HG02885 (cell line): Measurements from ENCODE around the gene AKAP8.
"Not testable (repeated sequence)": the region's sequence is repeated elsewhere in the genome, so short reads cannot be mapped to it uniquely, and the experiment has no call there.

Source experiments
- ATAC-seq: cut with Tn5 transposase; IDR thresholded peaks from one replicate; pipeline ENCODE4 v1.9.1; 2021; ENCODE audit warnings: mild to moderate bottlenecking; ENCODE audit not compliant: unreplicated experiment, poor library complexity

Gene AKAP8

DNA sequence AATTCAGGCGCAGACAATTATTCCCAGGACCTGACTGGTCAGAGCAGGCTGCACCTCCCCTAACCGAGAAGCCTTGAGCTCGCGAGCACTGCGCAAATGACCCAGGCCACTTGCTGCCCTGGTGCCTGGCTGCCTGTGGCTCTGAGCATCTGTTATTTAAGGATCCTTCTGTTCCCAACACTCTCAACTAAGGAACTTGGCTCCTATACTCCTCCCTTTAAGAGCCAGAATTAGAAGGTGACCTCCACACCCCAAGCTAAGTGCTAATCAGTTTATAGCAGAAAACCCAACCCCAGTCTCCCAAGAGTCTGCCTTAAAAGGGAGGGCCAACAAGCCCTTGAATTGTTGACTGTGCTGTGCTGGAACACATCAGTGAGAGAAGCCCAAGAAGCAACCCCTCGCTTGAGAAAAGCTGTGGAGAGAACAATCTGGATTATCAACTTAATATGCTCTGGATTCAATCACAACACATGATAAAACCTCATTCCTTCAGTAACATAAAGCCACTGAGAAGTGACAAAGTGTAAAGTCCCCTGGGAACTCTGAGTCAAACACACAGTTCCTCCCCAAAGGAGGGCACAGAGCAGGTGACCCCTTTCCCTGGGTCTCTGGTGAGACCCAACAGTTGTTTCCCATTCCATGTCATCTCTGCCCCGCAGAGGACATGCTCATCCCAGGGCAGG lies 24.7 kb upstream of the AKAP8 start:
- ATAC-seq: no peak

DNA sequence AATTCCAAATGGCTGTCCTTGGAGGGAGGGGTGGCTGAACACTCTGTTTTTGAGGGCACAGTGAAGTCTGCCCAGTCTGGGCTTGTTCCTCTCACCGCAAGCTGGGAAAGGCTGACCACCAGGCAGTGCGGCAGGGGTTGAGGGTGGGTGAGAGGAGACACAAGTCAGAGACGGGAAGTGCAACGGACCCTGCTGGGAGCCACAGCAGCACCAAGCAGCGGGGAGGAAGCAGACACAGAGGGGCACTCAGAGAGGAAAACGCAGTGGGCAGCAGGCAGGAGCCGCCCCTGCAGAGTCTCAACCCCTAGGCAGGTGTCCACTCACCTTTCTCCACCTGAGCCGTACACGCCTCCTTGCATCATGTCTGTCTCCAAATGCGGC lies 23.6 kb upstream of the AKAP8 start:
- no peak for ATAC-seq

DNA sequence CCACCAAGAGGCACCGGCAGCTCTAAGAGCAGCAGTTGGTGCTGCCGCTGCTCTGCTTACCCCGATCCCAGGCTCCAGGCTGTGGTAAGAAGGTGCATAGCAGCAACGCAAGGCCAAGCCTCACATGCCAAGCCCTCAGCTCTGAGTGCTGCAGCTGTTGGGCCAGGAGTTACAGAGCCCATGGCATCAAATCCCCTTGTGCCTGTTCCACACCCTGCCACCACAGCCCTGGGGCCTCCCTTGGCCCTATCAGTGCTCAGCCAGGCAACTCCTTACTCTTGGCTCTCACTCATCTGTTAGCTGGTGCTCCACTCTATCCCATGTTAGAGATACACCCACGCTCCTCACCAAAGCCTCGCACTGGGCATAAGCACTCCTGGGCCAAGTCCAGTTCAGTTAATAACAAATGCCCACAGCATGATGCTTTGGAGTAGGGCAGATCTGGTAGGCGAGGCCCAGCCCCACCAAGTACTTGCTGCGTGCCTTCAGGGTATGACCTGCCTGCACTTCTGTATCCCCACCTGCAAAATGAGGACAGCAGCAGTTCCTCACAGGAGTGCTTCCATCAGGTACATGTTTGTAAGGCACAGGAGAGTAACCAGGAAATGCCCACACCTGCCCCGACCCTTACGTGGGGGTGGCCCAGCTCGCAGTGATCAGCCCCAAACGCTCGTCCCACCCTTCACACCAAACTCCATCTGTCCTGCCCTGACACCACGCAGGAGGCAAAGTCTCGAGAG lies 23.0 kb upstream of the AKAP8 start:
- ATAC-seq: no peak

DNA sequence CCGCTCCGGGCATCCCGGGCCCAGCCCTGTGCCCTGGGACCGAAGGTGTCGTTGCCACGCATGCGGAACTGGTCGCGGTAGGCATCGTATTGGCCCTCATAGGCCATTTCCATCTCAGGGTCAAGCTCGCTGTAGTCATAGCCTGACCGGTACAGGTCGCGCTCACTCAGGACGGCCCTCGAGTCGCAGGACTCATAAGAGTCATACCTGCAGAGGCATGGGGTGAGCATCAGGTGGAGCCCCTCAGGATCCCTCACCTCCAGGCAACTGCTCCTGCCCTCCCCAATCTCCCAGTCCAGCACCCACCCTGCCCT lies 21.8 kb upstream of the AKAP8 start:
- ATAC-seq: no peak

DNA sequence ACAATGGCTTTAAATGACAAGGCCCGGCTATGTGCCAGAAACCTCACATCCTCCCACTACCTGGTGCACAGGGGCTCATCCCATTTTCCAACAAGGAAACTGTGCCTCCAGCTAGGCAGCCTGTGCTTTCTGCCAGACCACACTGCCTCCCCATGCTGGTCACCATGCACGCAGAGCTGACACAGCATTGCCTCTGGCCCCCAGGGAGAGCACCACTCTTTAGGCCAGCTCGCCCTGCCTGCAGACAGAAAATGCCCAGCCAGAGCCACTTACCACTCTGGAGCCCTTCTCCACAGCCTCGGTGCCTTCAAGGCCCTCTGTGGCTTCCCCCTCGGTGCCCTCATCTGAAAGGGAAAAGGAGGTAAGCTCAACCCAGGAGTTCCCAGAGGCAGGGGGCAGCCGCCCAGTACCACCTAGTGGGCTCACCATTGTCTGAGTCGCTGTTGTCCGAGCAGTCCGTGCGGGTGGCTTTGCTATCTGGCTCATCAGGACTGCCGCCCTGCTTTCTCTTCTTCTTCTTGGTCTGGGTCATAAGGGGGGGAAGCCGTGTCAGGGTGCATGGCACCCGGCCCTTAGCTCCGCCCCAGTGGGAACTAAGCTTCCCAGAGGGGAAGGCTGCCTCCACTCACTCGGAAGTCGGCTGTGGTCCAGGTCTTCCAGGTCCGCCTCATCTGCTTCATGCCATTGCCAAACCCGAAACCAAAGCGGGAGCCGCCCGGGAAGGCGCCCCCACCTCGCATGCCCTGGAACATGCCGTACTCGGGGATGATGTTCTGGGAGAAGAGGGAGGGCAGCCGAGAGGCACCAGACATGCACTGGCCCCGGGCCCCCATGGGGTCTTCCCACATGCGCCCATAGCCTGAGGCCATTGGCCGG lies 21.2 kb upstream of the AKAP8 start:
- no peak for ATAC-seq

DNA sequence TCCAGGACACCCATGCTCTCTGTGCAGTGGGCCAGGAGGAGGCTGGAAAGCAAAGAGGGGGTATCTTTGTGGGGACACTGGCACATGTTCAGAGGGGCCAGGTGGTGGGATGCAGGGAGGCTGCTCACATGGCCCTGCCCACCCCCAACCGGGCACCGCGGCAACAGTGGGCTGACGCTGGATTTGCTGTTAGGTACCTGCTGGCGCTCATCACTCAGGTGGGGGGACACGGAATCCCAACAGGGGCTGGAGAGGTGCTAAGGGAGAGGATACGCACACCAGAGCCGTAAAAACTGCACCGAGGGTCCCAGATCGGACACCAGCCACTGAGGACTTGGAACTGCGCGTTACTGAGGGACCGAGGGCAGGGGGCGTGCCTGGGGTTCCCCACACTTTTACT lies 20.0 kb upstream of the AKAP8 start:
- ATAC-seq: no peak

DNA sequence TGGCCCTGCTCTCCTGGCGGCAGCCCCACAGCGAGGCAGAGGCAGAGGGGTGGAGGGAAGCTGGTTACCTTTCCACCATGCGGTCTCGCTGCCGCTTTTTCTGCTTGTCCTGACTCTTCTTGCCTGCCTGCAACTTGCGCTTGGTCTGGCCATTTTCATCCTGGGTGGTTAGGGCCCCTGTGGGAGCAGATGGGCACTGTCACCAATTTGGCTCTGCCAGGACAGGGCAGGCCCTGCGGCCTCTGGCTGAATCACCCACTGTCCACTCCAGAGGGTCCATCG lies 19.6 kb upstream of the AKAP8 start:
- ATAC-seq: no peak

DNA sequence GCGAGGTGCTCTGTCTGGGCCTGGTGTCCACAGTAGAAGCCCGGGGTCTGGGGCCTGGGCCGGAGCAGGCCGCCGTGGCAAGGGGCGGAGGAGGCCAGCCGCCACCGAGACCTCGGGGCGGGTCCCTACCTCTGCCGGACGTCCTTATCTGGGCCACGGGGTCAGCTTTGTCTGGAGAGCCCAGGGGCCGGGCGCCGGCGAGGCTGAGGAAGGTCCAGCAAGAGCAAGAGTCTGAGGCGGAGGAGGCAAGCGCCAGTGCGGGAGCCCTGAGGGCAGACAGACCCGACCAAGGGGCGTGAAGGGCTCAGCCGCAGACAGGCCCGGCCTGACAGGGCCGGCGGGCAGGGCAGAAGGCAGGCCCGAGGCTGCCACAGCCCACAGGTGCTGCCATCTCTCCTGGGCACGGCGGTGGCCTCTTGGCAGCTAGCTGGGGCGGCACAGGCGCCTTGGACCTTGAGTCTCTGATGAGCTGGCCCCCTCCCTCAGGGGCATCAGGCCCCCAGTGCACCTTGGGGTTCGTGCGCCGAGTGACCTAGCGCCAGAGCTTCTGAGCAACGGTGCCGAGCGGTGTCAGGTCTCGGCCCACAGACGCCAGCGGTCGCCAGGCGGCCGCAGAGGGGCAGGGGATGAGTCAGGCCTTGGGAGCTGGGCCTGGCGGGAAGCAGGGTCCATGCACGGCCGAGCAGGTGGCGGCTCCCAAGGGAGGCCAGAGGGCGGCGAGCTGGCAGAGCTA lies 19.1 kb upstream of the AKAP8 start:
- ATAC-seq: no peak

DNA sequence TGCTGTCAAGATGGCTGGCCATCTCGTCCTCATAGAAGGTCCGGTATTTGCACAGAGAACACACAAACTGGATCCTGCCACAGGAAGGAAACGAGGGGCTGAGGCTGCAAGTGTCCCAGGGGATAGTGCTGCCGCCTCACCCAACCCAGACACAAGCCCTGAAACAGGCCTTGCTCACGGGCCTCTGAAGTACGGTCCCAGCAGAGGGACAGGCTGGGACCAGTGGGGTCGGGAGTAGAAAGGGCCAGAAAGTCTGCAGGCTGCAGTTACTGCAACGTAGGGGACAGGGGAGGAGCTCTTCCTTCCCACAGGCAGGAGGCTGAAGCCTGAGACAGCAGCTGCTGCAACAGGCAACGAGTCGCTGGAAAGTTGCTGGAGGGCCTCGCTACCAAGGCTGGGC lies 18.2 kb upstream of the AKAP8 start:
- no peak for ATAC-seq

DNA sequence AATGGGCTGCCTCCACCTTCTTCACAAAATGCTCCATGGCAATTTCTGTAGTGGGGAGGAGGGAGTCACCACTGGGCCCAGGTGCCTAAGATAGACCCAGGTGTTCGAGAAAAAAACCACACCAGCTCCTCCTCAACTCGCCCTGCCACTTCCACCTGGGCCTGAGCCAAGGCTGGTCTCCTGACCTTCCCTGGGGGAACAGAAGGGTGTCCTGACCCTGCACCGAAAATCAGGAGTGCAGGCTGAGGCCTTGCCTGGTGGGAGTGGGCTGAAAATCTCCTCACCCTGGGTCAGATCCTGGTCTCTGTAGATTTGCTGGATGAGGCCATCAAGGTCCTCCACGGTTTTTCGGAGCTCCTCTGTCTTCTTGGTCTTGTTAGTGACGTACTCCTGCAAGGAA lies 17.6 kb upstream of the AKAP8 start:
- ATAC-seq: no peak

DNA sequence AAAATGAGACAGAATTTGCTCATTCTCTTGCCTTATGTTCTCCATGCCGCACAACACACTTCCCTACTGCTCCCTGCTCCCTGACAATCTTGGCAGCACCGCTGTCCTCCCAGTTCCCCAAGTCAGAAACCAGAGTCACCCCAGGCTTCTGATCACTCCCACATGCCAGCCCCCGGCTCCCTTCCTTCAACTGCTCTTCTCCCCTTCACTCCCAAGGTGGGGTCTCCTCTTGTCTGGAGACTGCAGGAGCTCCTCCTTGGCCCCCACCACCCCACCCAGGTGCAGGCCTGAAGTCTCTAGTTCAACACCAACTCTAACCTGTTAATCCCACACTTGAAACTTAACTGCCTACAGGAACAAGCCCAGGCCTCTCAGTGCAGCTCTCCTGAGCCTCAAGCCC lies 16.8 kb upstream of the AKAP8 start:
- no peak for ATAC-seq

DNA sequence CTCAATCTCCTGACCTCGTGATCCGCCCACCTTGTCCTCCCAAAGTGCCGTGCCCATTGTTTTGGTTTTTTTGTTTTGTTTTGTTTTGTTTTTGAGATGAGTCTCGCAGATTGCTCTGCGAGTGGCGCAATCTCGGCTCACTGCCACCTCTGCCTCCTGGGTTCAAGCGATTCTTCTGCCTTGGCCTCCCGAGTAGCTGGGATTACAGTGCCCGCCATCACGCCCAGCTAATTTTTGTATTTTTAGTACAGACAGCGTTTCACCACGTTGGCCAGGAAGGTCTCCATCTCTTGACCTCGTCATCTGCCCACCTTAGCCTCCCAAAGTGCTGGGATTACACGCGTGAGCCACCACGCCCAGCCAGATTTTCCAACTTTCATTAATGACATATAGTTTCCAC lies 15.7 kb upstream of the AKAP8 start:
- ATAC-seq: not testable (repeated sequence)

DNA sequence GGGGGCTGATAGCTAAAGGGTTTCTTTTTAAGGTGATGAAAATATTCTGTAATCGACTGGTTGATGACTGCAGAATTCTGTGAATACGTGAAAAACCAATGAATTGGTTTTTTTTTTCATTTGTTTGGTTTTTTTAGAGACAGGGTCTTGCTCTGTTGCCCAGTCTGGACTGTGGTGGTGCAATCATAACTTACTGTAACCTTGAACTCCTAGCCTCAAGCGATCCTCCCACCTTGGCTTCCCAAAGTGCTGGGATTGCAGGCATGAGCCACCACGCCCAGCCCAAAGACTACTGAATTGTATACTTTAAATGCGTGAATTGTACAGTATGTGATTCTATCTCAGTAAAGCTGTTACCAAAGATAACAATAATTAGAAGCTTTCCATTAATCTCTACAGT lies 14.8 kb upstream of the AKAP8 start:
- no peak for ATAC-seq

DNA sequence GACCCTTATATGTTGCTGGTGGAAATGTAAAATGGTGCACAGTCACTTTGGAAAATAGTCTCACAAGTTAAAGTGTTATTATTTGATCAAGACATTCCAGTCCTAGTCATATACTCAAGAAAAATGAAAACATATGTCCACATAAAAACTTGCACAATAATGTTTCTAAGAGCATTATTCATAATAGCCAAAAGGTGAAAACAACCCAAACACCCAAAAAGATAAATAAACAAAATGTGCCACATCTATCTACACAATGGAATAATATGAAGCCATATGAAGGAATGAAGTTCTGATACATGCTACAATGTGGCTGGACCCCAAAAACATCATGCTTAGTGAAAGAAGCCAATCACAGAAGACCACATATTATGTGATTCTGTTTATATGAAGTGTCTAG lies 14.4 kb upstream of the AKAP8 start:
- ATAC-seq: no peak

DNA sequence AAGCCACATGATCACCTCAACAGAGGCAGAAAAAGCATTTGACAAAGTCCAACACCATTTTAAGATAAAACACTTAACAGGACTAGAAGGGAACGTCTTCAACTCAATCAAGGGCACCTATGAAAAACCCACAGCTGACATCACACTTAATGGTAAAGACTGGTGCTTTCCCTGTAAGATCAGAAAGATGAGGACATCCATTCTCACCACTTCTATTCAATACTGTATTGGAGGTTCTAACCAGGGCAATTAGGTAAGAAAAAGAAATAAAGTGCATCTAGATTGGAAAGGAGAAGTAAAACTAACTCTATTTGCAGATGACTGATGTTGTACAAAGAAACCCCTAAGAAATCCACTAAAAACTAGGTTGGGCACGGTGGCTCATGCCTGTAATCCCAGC lies 11.2 kb upstream of the AKAP8 start:
- ATAC-seq: no peak

DNA sequence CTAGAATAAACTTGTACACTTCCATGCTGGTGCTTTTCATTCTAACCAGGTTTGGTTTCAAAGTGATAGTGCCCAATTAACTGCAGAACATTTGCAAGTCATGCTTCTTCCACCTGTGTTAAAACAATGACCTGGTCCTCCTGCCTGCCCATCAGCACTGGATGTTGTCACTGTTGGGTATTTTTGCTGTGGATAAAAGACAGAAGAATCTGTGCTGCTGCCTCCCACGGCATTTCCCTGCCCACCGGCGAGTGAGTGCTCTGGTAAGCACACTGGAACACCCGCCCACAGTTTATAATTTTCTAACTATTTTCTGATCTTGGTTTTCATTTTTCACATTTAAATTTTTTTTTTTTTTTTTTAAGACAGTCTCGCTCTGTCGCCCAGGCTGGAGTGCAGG lies 2.3 kb upstream of the AKAP8 start:
- ATAC-seq: no peak

DNA sequence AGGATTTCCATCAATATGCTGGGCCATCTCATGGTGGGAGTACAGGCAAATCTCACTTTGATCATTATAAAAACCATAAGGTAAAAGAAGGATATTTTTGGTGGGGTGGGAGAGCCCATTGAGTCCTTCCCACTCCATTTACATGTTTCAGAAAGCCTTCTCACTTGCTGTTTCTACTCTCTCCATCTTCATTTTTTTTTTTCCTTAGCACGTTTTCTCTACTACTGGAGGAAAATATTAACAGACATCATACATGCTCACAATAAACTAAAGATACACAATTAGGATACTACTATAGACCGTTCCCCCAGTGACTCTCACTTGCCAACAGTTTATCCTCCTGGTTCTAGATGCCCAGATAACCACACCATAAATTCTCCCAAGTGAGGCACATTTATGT lies 1.8 kb upstream of the AKAP8 start:
- ATAC-seq: no peak

DNA sequence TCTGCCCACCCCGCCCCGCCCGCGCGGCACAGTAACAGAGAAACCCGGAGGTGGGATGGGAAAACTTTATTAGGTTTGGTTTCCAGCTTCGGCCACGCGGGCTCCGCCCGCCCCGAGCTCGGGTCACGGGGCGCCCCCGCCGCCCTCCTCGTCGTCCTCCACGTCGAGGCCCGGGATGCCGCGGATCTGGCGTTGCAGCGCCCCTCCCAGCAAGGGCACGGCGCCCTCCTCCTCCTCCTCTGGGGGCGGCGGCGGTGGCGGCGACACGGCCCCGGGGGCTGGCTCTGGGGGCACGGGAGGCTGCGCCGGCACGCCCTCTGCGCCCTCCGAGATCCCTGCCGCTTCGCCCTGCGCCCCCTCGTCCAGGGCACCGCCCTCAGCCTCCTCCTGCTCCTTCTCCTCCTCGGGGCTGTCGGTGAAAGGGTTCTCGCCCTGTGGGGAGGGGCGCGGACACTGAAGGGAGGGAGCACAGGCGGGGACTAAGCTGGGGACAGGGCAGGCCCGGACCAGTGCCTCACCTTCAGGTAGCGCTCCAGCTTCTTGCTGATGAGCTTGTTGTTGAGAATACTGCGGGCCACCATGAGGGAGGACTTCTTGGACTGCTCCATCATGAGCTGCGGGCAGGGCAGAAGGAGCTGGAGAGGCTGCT lies 536 bp upstream of the AKAP8 start:
- ATAC-seq: peak; percentile 17

DNA sequence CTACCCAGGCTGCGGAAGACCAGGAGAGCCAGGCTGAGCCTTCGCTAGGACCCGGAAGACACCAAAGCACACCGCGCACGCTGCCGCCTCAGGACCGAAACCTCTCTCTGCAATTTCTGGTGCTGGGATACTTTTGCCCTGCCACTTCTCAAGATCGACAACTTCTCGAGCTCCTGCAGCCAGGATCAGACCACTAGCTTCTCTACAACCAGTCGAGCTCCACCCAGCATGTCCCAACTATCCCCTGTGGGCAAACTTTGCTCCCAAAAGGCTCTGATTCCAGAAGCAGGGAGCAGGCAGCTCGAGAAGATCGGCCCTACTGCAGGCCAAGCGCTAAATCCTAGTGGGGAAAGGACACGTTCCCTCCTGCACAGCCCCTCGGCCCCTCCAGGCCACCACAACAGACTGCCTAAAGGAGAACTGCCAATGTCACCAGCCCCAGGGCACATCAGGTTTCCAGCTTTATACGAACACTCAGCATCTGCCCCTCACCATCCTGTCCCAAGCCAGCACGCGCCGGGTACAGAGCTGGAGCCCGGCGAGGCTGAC lies 979 bp downstream of the AKAP8 start:
- no peak for ATAC-seq

DNA sequence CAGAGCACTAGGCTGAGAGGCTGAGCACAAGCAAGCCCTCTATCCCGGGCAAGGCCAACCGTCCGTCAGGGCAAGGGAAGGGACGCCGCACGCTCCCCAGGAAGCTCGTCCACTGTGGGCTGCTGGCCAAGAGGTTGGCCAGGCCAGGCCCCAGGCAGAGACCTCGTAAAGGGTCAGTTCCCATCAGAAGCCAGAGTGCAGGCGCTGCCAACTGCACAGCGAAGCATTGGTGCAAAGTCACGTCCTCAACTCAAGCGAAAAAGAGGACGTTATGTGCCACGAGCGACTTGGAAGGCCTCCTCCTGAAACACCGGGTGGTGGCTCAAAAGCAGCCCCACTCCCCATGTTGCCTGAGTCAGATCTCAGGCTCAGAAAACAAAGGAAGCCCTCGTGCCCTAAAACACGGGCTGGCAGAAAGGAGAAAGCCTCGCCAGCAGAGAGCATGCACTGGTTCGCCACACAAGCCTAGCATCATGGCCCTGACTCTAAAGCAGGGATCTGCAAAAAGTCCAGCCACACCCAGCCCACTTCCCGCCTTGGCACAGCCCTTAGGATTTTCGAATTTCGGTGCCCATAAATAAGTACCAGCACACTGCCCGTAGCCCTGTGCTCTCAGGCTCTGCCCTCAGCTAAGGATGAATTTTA lies 4.7 kb downstream of the AKAP8 start:
- no peak for ATAC-seq
